H1 (cell line): ENCODE data around the gene KCNQ1. TPM values are rescaled to one million over a fixed set of nuclear protein-coding genes. Genes with fewer than 3 reads are reported as not detected.

Source experiments
- CTCF ChIA-PET: fragments of 300-600 bp; sonication (Branson Sonifier 250); formaldehyde crosslinking; loops from one replicate; lab custom pipeline; 2021; ENCODE audit not compliant: partially characterized antibody; lab: Charles Lee
- POLR2A ChIA-PET: fragments of 300-600 bp; sonication (Branson Sonifier 250); formaldehyde crosslinking; loops from one replicate; lab custom pipeline; 2021; ENCODE audit warnings: inconsistent platforms; ENCODE audit not compliant: partially characterized antibody; lab: Charles Lee
- DNase-seq, 2 experiments: peaks; one replicate each; pipeline versions ENCODE4 v3.0.0 to v3.0.0-alpha.2; 2010 to 2022; ENCODE audit warnings: low spot score in 2 of 2, low read depth in 1 of 2, mixed read lengths in 1 of 2
- FAIRE-seq: peaks from 2 replicates; lab custom pipeline; 2011; peaks lifted over from hg19 to GRCh38; lab: Jason Lieb, UNC
- H2AFZ ChIP-seq: 2 replicates; pipeline ENCODE4 v1.8.1; 2012; ENCODE audit warnings: low read length, inconsistent platforms
- H2AK5ac ChIP-seq: 2 replicates; pipeline ENCODE4 v1.6.1; 2013; ENCODE audit warnings: low read depth, low read length
- H2BK120ac ChIP-seq: replicated peaks from 2 replicates; pipeline ENCODE3; 2013; ENCODE audit warnings: low read depth, low read length, inconsistent platforms
- H2BK12ac ChIP-seq: 2 replicates; pipeline ENCODE4 v1.6.1; 2013; ENCODE audit warnings: low read depth, low read length
- H2BK15ac ChIP-seq: 2 replicates; pipeline ENCODE4 v1.6.1; 2013; ENCODE audit warnings: low read length
- H2BK20ac ChIP-seq: 2 replicates; pipeline ENCODE4 v1.6.1; 2013; ENCODE audit warnings: low read length
- H2BK5ac ChIP-seq: 2 replicates; pipeline ENCODE4 v1.6.1; 2013; ENCODE audit warnings: low read depth, low read length
- H3K14ac ChIP-seq: 2 replicates; pipeline ENCODE4 v1.6.1; 2013; ENCODE audit warnings: inconsistent platforms; ENCODE audit not compliant: insufficient read length
- H3K18ac ChIP-seq: 2 replicates; pipeline ENCODE4 v1.6.1; 2013; ENCODE audit warnings: low read length; ENCODE audit errors: extremely low read depth
- H3K23ac ChIP-seq: 2 replicates; pipeline ENCODE4 v1.6.1; 2013; ENCODE audit warnings: inconsistent platforms; ENCODE audit not compliant: insufficient read length
- H3K23me2 ChIP-seq: 2 replicates; pipeline ENCODE4 v1.6.1; 2013; ENCODE audit warnings: low read depth, low read length
- H3K27ac ChIP-seq: 2 replicates; pipeline ENCODE4 v1.6.1; 2011; ENCODE audit warnings: low read depth, low read length, inconsistent platforms
- H3K27me3 ChIP-seq, 4 experiments: replicated peaks in 1 of 4; 1 replicate in 1 of 4; 2 replicates in 3 of 4; pipeline versions ENCODE4 v1.6.1 to v1.8.1; 2011 to 2013; ENCODE audit warnings: low read length in 3 of 4, mild to moderate bottlenecking in 3 of 4, inconsistent platforms in 2 of 4, mixed read lengths in 2 of 4, moderate library complexity in 1 of 4; ENCODE audit not compliant: control insufficient read depth in 3 of 4, insufficient read depth in 3 of 4; ENCODE audit errors: extremely low read depth in 1 of 4
- H3K36me3 ChIP-seq, 4 experiments: 2 replicates each; pipeline versions ENCODE4 v1.6.1 to v1.8.1; 2011 to 2013; ENCODE audit warnings: mild to moderate bottlenecking in 4 of 4, low read length in 3 of 4, moderate library complexity in 2 of 4, control low read depth in 1 of 4, inconsistent platforms in 1 of 4; ENCODE audit not compliant: insufficient read depth in 4 of 4, control insufficient read depth in 2 of 4
- H3K4ac ChIP-seq: replicated peaks from 2 replicates; pipeline ENCODE3; 2013; ENCODE audit warnings: low read length, low read depth, mixed read lengths, inconsistent platforms; ENCODE audit not compliant: insufficient read length
- H3K4me1 ChIP-seq, 4 experiments: replicated peaks in 1 of 4; 1 replicate in 1 of 4; 2 replicates in 3 of 4; pipeline versions ENCODE4 v1.6.1 to v1.8.1; 2011 to 2013; ENCODE audit warnings: low read length in 3 of 4, inconsistent platforms in 2 of 4, mixed read lengths in 1 of 4; ENCODE audit not compliant: insufficient read depth in 4 of 4, control insufficient read depth in 3 of 4
- H3K4me2 ChIP-seq, 2 experiments: 2 replicates each; pipeline versions ENCODE4 v1.6.1 to v1.8.1; 2011 to 2013; ENCODE audit warnings: low read depth in 2 of 2, low read length in 2 of 2, control low read depth in 1 of 2, inconsistent platforms in 1 of 2, mild to moderate bottlenecking in 1 of 2; ENCODE audit not compliant: insufficient read depth in 1 of 2
- H3K4me3 ChIP-seq, 4 experiments: fragments of 200-600, 300-600 bp in 1 of 4; sonication (generic), shearing (Covaris generic), sonication (Bioruptor Twin) in 1 of 4; 2 replicates each; pipeline versions ENCODE4 v1.5.1 to v1.8.1; 2011 to 2016; ENCODE audit warnings: low read length in 4 of 4, low read depth in 3 of 4, control low read depth in 2 of 4, inconsistent platforms in 2 of 4, mild to moderate bottlenecking in 2 of 4, mixed read lengths in 1 of 4, moderate library complexity in 1 of 4; ENCODE audit not compliant: insufficient read depth in 2 of 4; ENCODE audit errors: extremely low read depth in 1 of 4
- H3K56ac ChIP-seq: replicated peaks from 2 replicates; pipeline ENCODE3; 2013; ENCODE audit warnings: low read depth, mild to moderate bottlenecking, mixed read lengths, low read length, inconsistent platforms; ENCODE audit not compliant: insufficient read length
- H3K79me1 ChIP-seq: 2 replicates; pipeline ENCODE4 v1.6.1; 2013; ENCODE audit warnings: low read depth, low read length, control low read depth
- H3K79me2 ChIP-seq, 2 experiments: 2 replicates each; pipeline versions ENCODE4 v1.6.1 to v1.8.1; 2012 to 2013; ENCODE audit warnings: low read length in 2 of 2, mild to moderate bottlenecking in 2 of 2, inconsistent platforms in 1 of 2; ENCODE audit not compliant: insufficient read depth in 2 of 2, control insufficient read depth in 1 of 2
- H3K9ac ChIP-seq, 4 experiments: replicated peaks in 1 of 4; 1 replicate in 1 of 4; 2 replicates in 3 of 4; pipeline versions ENCODE4 v1.6.1 to v1.8.1; 2011 to 2013; ENCODE audit warnings: low read depth in 3 of 4, low read length in 3 of 4, control low read depth in 2 of 4, mild to moderate bottlenecking in 2 of 4, moderate library complexity in 2 of 4, inconsistent platforms in 1 of 4; ENCODE audit errors: extremely low read depth in 1 of 4
- H3K9me3 ChIP-seq, 2 experiments: 2 replicates each; pipeline versions ENCODE4 v1.6.1 to v1.8.1; 2012 to 2013; ENCODE audit warnings: mild to moderate bottlenecking in 2 of 2, moderate library complexity in 2 of 2, control low read depth in 1 of 2, inconsistent platforms in 1 of 2, low read depth in 1 of 2, low read length in 1 of 2, mixed read lengths in 1 of 2; ENCODE audit not compliant: insufficient read depth in 2 of 2
- H4K20me1 ChIP-seq, 2 experiments: replicated peaks in 1 of 2; 2 replicates each; pipeline versions ENCODE3 to v1.8.1; 2011 to 2013; ENCODE audit warnings: inconsistent platforms in 2 of 2, low read length in 2 of 2, mild to moderate bottlenecking in 1 of 2; ENCODE audit not compliant: insufficient read depth in 2 of 2, control insufficient read depth in 1 of 2
- H4K5ac ChIP-seq: 2 replicates; pipeline ENCODE4 v1.6.1; 2013; ENCODE audit warnings: low read length, low read depth, mixed read lengths, inconsistent platforms; ENCODE audit not compliant: insufficient read length
- H4K8ac ChIP-seq: 2 replicates; pipeline ENCODE4 v1.8.0; 2013; ENCODE audit warnings: mild to moderate bottlenecking, moderate library complexity, low read length, inconsistent platforms; ENCODE audit not compliant: insufficient read depth; ENCODE audit errors: extremely low read depth
- H4K91ac ChIP-seq: replicated peaks from 2 replicates; pipeline ENCODE3; 2013; ENCODE audit warnings: low read length, mixed read lengths, inconsistent platforms; ENCODE audit not compliant: insufficient read length
- CREB1 ChIP-seq: IDR thresholded peaks from 2 replicates; pipeline ENCODE4 v1.6.1; 2012; ENCODE audit warnings: inconsistent platforms
- WGBS, 2 experiments: shearing (Covaris generic) in 1 of 2; methylation state at CpG; one replicate each; pipeline versions ENCODE4 v1.1.6 to v1.1.7; 2013 to 2015; ENCODE audit warnings: low lambda C conversion rate in 2 of 2, mixed read lengths in 2 of 2, inconsistent platforms in 1 of 2, low coverage in 1 of 2, missing lambda C conversion rate in 1 of 2; ENCODE audit not compliant: insufficient replicate concordance in 2 of 2, insufficient coverage in 1 of 2, insufficient read length in 1 of 2; ENCODE audit errors: extremely low coverage in 1 of 2, missing lambda C conversion rate in 1 of 2; 5-methylcytosine and 5-hydroxymethylcytosine counted together
- polyA plus RNA-seq, 7 experiments: library from polyadenylated mRNA; depleted of rRNA in 3 of 7; stranded (reverse) in 5 of 7; unstranded in 2 of 7; fragments of >200 nt in 5 of 7; fragments of 200-250 nt in 2 of 7; gene quantifications; 1 replicate in 5 of 7; 2 replicates in 1 of 7; 4 replicates in 1 of 7; pipeline versions ENCODE4 v1.2.1 to v1.2.3, GENCODE V29; 2011 to 2013; ENCODE audit warnings: missing spikeins in 2 of 7, mixed read lengths in 2 of 7
- total RNA-seq: library from RNA; stranded (reverse); fragmentation: NEBNext Ultra II Directional; extraction: Animal tissue kit (Norgen Biotek cat#: 25700); gene quantifications from 2 replicates; pipeline ENCODE4 v1.2.1, GENCODE V29; 2021

Gene KCNQ1
- total and polyA plus RNA-seq, 2 of the 8 experiments (the other 6 are each of a cell fraction or from before 2014, with no cell fraction given) = 1.9 to 2.0 TPM

DNA sequence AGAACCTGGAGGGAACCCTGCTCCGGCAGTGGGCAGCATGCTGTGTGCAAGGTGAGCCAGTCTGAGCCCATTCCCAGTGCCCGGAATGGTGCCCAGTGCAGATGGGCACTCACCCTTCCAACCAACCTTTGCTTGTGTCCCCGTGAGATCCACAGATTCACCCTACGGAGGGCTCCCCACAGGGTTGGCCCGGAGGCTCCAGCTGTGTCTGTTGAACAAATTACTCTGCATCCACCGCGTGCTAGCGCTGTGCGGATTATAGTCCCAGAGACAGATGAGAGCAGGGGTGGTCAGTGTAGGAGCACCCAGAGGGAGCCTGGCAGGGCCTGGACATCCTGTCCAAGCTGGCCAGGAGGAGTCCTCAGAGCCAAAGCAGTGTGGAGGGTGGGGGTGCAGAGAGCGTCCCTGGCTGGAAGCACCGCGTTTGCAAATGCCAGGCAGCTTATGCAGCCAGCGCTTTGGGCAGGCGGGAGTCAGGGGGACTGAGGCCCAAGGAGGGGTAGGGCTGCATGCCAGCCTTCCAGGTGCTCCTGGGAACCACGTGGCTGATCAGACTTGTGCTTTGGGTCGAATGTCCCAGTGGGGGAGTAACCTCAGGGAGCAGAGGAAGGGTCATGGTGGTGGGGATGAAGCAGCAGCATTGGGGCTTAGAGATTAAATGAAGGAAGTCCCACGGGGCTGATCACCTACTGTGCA, 80.5 kb downstream of the KCNQ1 start:
- POLR2A ChIA-PET = no interaction called here
- no peak for FAIRE-seq
- H3K9ac ChIP-seq = no peak overlapping the region
- H2BK120ac ChIP-seq = no peak overlapping the region
- peaks cover 0 to 3% of the 10 kb centered on the region in 2 experiments for H4K20me1 ChIP-seq
- H3K56ac ChIP-seq = no peak overlapping the region
- peaks cover 0 to 19% (median 4%) of the 10 kb centered on the region in 4 experiments; a peak in 4 of 7 replicates for H3K27me3 ChIP-seq
- TF ChIP-seq CREB1 = no peak
- no peaks in the 10 kb centered on the region for H3K79me1 ChIP-seq
- no peak overlapping the region for H2AFZ ChIP-seq
- WGBS, 2 experiments = 80% methylated on average over 16 of the region's 17 CpGs; no CpG with 5 or more reads in 1 of the 2 experiments
- no peak overlapping the region for H3K27ac ChIP-seq
- H3K14ac ChIP-seq = no peak overlapping the region
- H3K9me3 ChIP-seq = no peaks in the 10 kb centered on the region
- H4K5ac ChIP-seq = no peak overlapping the region
- no peak overlapping the region for H2BK15ac ChIP-seq
- no peak overlapping the region for H3K4ac ChIP-seq
- H3K23me2 ChIP-seq = no peaks in the 10 kb centered on the region
- CTCF ChIA-PET = interaction anchor here (1.5 to 13.2 kb wide), 5 partner anchors 11 to 405 kb away, joined by 3 to 359 read pairs (median 6); no protein-coding TSS in a partner anchor
- no peaks in the 10 kb centered on the region for H3K36me3 ChIP-seq
- no peak overlapping the region for H4K91ac ChIP-seq
- no peak overlapping the region for H3K18ac ChIP-seq
- H3K4me1 ChIP-seq = peaks cover 0 to 2% (median 0%) of the 10 kb centered on the region in 4 experiments; a peak in 3 of 7 replicates
- no peak for DNase-seq
- H2AK5ac ChIP-seq = no peak overlapping the region
- H3K4me3 ChIP-seq = no peak overlapping the region
- H2BK5ac ChIP-seq = no peak overlapping the region
- H3K23ac ChIP-seq = no peak overlapping the region
- H2BK20ac ChIP-seq = no peak overlapping the region
- no peak overlapping the region for H4K8ac ChIP-seq
- no peak overlapping the region for H2BK12ac ChIP-seq
- H3K4me2 ChIP-seq = no peak overlapping the region
- no peaks in the 10 kb centered on the region for H3K79me2 ChIP-seq
